Globus pallidus (tissue), 1 donor: ENCODE results near the gene TBX19.

Experiments
- DNase-seq: peaks from one replicate; pipeline ENCODE4 v3.0.0-alpha.2; 2015; ENCODE audit warnings: low spot score

TBX19 gene

GRCh38 chr1:168280296-168280927 is at the start of gene TBX19:
Gene TBX19 (plus strand): TSS chr1:168280877. CDS start chr1:168281091, 214 bp downstream.
- no peak for DNase-seq

GRCh38 chr1:168234846-168235547 is 45.7 kb upstream of the TBX19 start:
- no peak for DNase-seq

DNA sequence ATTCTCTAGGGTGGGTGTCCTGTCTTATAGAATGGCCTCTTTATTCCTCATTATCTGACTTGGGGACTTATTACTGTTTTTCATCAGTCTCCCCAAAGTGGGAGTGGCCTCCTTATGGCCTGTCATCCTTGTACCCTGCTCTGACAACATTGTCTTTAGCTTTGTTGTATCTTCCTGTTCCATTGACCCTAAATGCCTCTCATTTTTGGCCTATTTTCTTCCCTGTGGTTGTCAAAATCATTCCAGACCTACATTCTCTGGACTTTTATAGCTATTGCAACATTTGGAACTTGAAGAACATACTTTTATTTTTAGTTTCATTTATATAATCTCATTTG is 45.2 kb upstream of the TBX19 start:
- DNase-seq: no peak

DNA sequence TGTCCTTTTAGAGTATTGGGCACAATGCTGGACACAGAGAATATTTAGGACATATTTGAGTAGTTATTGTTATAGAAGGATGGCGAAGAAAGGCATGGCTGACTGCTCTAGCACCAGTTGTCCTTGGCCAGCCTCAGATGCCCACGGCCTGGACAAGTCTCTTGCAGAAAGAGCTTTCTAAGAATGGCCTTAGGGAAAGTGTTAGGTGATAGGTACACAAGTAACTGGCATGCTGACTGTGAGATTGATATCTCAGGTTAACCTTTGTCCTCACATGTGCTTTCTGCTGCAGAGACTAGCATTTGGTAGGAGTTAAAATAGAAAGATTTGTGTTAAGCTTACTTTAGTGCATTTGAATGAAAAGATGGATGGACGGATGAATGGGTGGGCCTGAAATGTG is 44.7 kb upstream of the TBX19 start:
- no peak for DNase-seq

- DNase-seq: peak; percentile 69
These were observed 43.7 kb upstream of the TBX19 start for GRCh38 chr1:168236836-168237611.

DNA sequence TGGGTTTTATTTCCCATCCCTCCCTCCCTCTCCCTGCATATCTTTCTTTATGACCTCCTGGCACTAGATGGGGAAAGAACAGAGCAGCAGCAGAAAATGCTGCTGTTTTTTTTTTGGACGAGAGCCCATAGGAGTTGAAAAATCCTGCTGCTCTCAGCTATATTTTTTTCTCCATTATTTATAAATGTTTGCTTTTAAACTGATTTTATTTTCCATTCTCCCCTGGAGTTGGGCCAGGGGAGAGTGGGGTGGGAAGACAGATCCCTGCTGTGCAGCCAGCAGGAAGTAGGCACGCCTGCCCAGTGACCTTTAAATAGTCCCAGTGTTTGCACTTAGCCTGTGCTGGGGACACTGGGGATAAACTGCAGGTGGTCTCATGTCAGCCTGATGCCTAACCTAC is 37.5 kb upstream of the TBX19 start:
- DNase-seq: no peak

GRCh38 chr1:168243636-168244212 is 37.0 kb upstream of the TBX19 start:
- DNase-seq: no peak

DNA sequence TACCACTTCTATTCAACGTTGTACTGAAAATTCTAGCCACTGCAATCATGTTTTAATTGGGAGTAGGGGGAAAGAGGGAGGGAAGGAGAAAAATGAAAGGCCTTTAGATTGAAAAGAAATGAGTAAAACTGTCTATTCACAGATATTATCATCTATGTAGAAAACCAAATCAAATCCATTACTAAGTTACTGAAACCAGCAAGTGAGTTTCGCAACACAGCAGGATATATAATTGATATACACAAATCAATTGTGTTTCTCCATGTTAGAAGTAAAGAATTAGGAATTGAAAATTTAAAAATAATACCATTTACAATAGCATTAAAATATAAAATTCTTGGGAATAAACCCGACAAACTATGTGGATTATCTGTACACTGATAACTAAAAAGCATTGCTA is 35.6 kb upstream of the TBX19 start:
- DNase-seq: no peak

- DNase-seq: peak; percentile 80
These were observed 34.2 kb upstream of the TBX19 start for GRCh38 chr1:168246506-168246905.

- DNase-seq: no peak
These were observed 28.4 kb upstream of the TBX19 start for GRCh38 chr1:168252204-168252733.

GRCh38 chr1:168256164-168256563 is 24.5 kb upstream of the TBX19 start:
- no peak for DNase-seq

DNA sequence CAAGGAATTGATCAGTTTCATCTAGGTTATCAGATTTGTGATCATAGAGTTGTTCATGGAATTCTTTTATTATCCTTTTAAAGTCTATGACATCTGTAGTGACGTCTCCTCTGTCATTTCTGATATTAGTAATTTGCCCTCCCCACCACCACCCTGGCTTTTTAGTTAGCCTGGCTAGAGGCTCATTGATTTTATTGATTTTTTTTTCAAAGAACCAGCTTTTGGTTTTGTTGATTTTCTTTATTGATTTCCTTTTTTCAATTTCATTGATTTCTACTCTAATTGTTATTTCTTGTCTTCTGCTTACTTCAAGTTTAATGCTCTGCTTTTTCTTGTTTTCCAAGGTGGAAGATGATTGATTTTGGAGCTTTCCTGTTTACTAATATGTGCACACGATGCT is 23.3 kb upstream of the TBX19 start:
- no peak for DNase-seq

DNA sequence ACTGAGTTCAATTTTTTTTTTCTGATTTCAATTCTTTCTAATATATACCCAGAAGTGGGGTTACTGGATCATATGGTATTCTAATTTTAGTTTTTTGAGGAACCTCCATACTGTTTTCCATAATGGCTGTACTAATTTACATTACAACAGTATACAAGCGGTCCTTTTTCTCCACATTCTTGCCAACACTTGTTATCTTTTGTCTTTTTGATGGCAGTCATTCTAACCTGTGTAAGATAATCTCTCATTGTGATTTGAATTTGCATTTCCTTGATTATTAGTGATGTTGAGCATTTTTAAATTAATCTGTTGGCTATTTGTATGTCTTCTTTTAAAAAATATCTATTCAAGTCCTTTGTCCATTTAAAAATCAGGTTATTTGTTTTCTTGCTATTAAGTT is 21.1 kb upstream of the TBX19 start:
- DNase-seq: no peak

- DNase-seq: no peak
These were observed 20.3 kb upstream of the TBX19 start for GRCh38 chr1:168260393-168260792.

GRCh38 chr1:168261390-168261789 is 19.3 kb upstream of the TBX19 start:
- DNase-seq: no peak

DNA sequence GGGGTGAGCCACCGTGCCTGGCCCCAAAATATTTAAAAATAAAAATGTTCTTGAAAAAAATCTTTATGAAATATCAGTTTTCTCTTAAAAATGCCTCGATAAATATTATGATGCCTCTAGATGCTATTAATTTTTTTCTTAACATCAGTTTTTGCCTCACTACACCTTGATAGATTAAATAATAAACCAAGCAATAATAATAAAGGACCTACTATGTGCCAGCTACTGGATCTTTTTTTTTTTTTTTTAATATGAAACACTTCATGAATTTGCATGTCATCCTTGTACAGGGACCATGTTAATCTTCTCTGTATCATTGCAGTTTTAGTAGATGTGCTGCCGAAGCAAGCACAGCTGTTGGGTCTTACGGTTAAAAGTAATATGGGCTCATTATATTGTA is 17.5 kb upstream of the TBX19 start:
- DNase-seq: no peak

- DNase-seq: no peak
These were observed 16.4 kb upstream of the TBX19 start for GRCh38 chr1:168264296-168264695.

GRCh38 chr1:168265596-168265995 is 15.1 kb upstream of the TBX19 start:
- no peak for DNase-seq

DNA sequence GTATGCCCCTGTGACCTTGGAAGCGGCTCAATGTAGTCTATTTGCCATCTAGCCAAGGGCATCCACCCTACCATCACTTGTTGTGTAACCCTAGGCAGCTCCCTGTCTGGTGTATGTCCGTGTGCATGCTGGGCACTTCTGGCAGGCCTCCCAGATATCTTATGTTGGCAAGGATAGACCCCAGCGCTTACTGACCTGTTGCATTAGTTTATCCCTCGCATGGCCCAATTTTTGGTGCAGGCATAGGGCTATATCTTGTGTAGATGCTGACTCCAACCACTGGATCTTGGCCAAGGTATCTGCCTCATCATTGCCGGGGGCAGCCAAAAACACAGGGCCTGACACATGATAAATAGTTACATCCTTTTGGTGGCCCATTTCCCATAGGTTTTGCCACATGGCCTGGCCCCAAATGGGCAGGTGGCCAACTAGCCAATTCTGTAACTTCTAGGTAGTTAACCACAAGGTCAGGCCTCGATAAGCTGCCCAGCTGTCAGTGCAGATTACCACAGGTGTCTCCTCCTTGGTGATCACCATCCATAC is 14.0 kb upstream of the TBX19 start:
- no peak for DNase-seq

DNA sequence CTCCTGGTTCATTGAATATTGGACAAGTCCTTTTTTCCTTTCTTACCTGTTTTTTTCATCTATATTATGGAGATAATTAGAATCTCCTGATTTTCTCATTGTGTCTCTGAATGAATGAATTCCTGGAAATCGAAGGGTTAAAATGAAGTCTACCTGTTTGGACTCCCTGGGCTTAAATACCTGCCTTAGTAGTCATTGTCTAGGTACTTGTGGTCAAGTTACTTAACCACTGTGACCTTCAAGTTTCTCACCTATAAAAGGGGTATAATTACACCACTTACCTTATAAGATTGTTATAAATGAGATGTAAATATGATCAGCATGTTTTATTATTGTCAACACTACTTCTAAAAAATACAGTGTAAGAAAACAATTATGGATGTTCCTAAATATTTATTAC is 9.0 kb upstream of the TBX19 start:
- DNase-seq: no peak

- DNase-seq: no peak
These were observed 7.1 kb upstream of the TBX19 start for GRCh38 chr1:168273575-168273974.

DNA sequence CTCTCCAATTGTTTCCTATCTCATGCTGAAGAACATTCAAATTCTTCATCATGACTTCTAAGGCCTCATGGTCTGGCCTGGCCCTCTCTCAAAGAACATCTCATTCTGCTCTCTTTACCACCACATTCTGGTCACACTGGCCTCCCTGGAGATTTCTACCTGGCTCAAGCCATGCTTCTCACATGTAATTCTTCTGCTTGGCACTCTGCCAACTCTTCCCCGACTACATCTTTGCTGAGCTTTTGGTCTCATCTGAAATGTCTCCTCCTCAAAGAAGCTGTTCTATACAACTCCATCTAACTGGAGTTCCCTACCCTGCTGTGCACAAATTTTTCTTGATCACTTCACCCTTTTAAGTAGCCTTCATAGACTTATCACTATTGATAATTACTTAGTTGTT is 1.4 kb upstream of the TBX19 start:
- DNase-seq: no peak
